ENCODE results near the gene SLC66A1. TPM values are rescaled to one million over a fixed set of nuclear protein-coding genes. Genes with fewer than 3 reads are reported as not detected.

The SLC66A1 gene
- total RNA-seq, 2 donors from 2014 or later, result 10.6 to 13.1 TPM

GRCh38 chr1:19365721-19366120 lies 53.6 kb downstream of the SLC66A1 start:
- no peak for TF ChIP-seq CTCF (IDR thresholded peaks at IDR 0.05)
- Histone ChIP-seq H3K36me3 (no peaks in the 10 kb centered on the region), H3K9me3 (no peaks in the 10 kb centered on the region), H3K27me3 (no peaks in the 10 kb centered on the region), H3K9ac (ENCODE audit: low read depth in 2 of 2, low read length in 2 of 2) (no peak overlapping the region), H3K4me3 (no peak overlapping the region), H3K4me1 (no peaks in the 10 kb centered on the region), H3K27ac (no peak overlapping the region)
- intact Hi-C loops (cut with DNase I), result no loop called here
- DNase-seq, result no peak

- no peak for TF ChIP-seq CTCF (IDR thresholded peaks at IDR 0.05)
- H3K36me3 ChIP-seq, result no peaks in the 10 kb centered on the region
- no peak for DNase-seq
- no peak overlapping the region for H3K27ac ChIP-seq
- no peak overlapping the region for H3K4me3 ChIP-seq
- H3K9ac ChIP-seq (ENCODE audit: low read depth in 2 of 2, low read length in 2 of 2), result no peak overlapping the region
- intact Hi-C loops (cut with DNase I), result no loop called here
- no peaks in the 10 kb centered on the region for H3K4me1 ChIP-seq
- no peaks in the 10 kb centered on the region for H3K9me3 ChIP-seq
- H3K27me3 ChIP-seq, result no peaks in the 10 kb centered on the region
Observed at GRCh38 chr1:19366599-19367536, 54.7 kb downstream of the SLC66A1 start.

- intact Hi-C loops (cut with DNase I), result no loop called here
- no peak for TF ChIP-seq CTCF (IDR thresholded peaks at IDR 0.05)
- no peak overlapping the region for H3K4me3 ChIP-seq
- DNase-seq, result no peak
- H3K9ac ChIP-seq (ENCODE audit: low read depth in 2 of 2, low read length in 2 of 2), result no peak overlapping the region
- no peaks in the 10 kb centered on the region for H3K36me3 ChIP-seq
- no peaks in the 10 kb centered on the region for H3K9me3 ChIP-seq
- H3K27ac ChIP-seq, result no peak overlapping the region
- no peaks in the 10 kb centered on the region for H3K4me1 ChIP-seq
- H3K27me3 ChIP-seq, result no peaks in the 10 kb centered on the region
Observed at GRCh38 chr1:19367584-19368041, 55.5 kb downstream of the SLC66A1 start.

GRCh38 chr1:19368050-19368449 lies 55.9 kb downstream of the SLC66A1 start:
- intact Hi-C loops (cut with DNase I), result no loop called here
- TF ChIP-seq CTCF (IDR thresholded peaks at IDR 0.05), result no peak

GRCh38 chr1:19368964-19369363 lies 56.8 kb downstream of the SLC66A1 start:
- Histone ChIP-seq H3K36me3 (no peaks in the 10 kb centered on the region), H3K4me1 (no peaks in the 10 kb centered on the region), H3K27ac (no peak overlapping the region), H3K9ac (ENCODE audit: low read depth in 2 of 2, low read length in 2 of 2) (no peak overlapping the region), H3K27me3 (no peaks in the 10 kb centered on the region), H3K9me3 (no peaks in the 10 kb centered on the region), H3K4me3 (no peak overlapping the region)
- intact Hi-C loops (cut with DNase I), result no loop called here
- no peak for DNase-seq
- TF ChIP-seq CTCF (IDR thresholded peaks at IDR 0.05), result no peak

More at GRCh38 chr1:19368050-19368449, 55.9 kb downstream of the SLC66A1 start:
- no peak for DNase-seq
- no peak overlapping the region for H3K9ac ChIP-seq (ENCODE audit: low read depth in 2 of 2, low read length in 2 of 2)
- no peaks in the 10 kb centered on the region for H3K27me3 ChIP-seq
- no peak overlapping the region for H3K27ac ChIP-seq
- no peaks in the 10 kb centered on the region for H3K9me3 ChIP-seq
- no peaks in the 10 kb centered on the region for H3K36me3 ChIP-seq
- H3K4me3 ChIP-seq, result no peak overlapping the region
- H3K4me1 ChIP-seq, result no peaks in the 10 kb centered on the region
